Right cardiac atrium (tissue), 5 donors: ENCODE data around the gene PCGF1. TPM values are rescaled to one million over a fixed set of nuclear protein-coding genes. Genes with fewer than 3 reads are reported as not detected.
"Not testable (repeated sequence)": the region's sequence is repeated elsewhere in the genome, so short reads cannot be mapped to it uniquely, and the experiment has no call there.

Experiments used
- ATAC-seq, 2 donors: fragments of 200-7000 bp; cut with Tn5 transposase; one replicate each; pipeline versions ENCODE4 v1.8.0 to v1.9.1; 2020; ENCODE audit warnings: moderate library complexity in 2 of 2, mild to moderate bottlenecking in 1 of 2
- DNase-seq, 3 donors: peaks; one replicate each; pipeline ENCODE4 v3.0.0-alpha.2; 2020
- H3K27ac ChIP-seq: one replicate; pipeline ENCODE4 v1.5.1; 2013; ENCODE audit warnings: mild to moderate bottlenecking, low read length, control low read depth, moderate library complexity
- H3K27me3 ChIP-seq: one replicate; pipeline ENCODE4 v1.6.1; 2013; ENCODE audit not compliant: control insufficient read depth, insufficient read depth
- H3K4me1 ChIP-seq: one replicate; pipeline ENCODE4 v1.6.1; 2013; ENCODE audit warnings: low read length; ENCODE audit not compliant: control insufficient read depth, insufficient read depth
- H3K4me3 ChIP-seq: one replicate; pipeline ENCODE4 v1.5.1; 2013; ENCODE audit warnings: low read length, control low read depth
- H3K9me3 ChIP-seq: one replicate; pipeline ENCODE4 v1.6.1; 2013; ENCODE audit warnings: low read length; ENCODE audit not compliant: control insufficient read depth
- WGBS: extraction: QIAGEN DNeasy Blood & Tissue Kit; methylation state at CpG from one replicate; pipeline ENCODE4 v1.1.7; 2013; 5-methylcytosine and 5-hydroxymethylcytosine counted together
- intact Hi-C, 4 donors: fragments of 100-400 bp; cut with DNase I; formaldehyde crosslinking; loops; one replicate each; pipeline versions ENCODE4 v1.11.0 to v1.14.0; 2022 to 2023
- polyA plus RNA-seq: library from polyadenylated mRNA; stranded (reverse); fragments of 200-250 nt; gene quantifications from one replicate; pipeline ENCODE4 v1.2.3, GENCODE V29; 2013
- total RNA-seq, 4 donors: library from RNA; stranded (reverse); fragmentation: NEBNext Ultra II Directional; extraction: Animal tissue kit (Norgen Biotek cat#: 25700); gene quantifications; one replicate each; pipeline ENCODE4 v1.2.1, GENCODE V29; 2021
- donor health status: healthy with polysubstance abuse.
- donor health status: DM: no; HTN: yes; CAD: no.
- donor health status: DM: no; HTN: no; CAD: no.
- donor health status: DM: no; HTN: yes; CAD: no; lungs with severe emphysema.
- donor health status: DM: yes; HTN: yes; CAD: no.

PCGF1 gene
- total and polyA plus RNA-seq, 5 donors, result 20.5 to 38.7 (median 22.4) TPM

DNA sequence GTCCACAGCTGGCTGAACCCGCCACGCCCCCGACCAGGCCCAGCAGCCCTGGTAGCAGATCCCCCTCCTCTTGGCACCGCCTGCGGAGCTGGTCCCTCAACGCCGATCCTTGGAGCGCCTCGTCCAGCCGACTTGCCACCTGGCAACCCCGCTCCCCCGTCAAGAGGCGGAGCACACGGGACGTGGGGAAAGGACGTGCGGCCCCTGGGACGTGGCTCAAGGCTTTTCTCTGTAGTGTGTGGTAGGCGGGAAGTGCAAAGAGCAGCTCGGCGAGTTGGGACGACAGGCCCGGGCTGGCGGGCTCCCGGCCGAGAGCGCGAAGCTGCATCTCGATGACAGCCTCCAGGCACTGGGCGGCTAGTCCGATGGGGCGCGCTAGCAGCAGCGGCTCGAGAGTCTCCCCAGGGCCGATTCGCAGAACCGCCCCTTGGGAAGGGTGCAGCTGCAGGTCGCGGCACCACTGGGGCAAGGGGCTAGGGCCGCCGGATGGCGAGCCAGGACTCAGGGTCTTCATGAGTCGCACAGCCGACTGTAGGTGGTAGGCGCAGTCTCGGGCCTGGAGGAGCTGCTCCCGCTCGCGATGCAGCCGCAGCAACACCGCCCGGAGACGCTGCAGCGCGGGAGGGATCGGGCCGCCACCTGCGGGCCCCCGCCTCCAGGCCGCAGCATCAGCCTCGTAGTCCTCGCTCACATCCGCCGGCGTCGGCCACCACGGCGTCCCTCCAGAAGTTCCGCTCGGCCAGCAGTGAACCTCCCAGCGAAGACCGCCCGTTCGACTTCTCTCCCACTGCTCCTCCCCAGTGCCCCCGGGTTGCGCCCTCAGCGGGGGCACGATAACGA, 25.3 kb downstream of the PCGF1 start:
- H3K4me1 ChIP-seq, result peaks cover 7% of the 10 kb centered on the region
- peak; percentile 71 to 89 (median 72) for DNase-seq
- H3K27ac ChIP-seq, result peak overlapping the region; percentile 85
- peak; percentile 66 to 82 for ATAC-seq
- intact Hi-C loops, result loop anchor here in 3 of 4 donors (2.0 to 5.0 kb wide), 4 partner anchors 47 to 107 kb away; partner anchors contain the start of genes AUP1 (in 1 of the 3) and HTRA2 (in 1 of the 3)
- peak overlapping the region; percentile 61 for H3K4me3 ChIP-seq
- H3K27me3 ChIP-seq, result no peaks in the 10 kb centered on the region
- under 1% methylated on average over 80 of the region's 80 CpGs for WGBS
- no peaks in the 10 kb centered on the region for H3K9me3 ChIP-seq

DNA sequence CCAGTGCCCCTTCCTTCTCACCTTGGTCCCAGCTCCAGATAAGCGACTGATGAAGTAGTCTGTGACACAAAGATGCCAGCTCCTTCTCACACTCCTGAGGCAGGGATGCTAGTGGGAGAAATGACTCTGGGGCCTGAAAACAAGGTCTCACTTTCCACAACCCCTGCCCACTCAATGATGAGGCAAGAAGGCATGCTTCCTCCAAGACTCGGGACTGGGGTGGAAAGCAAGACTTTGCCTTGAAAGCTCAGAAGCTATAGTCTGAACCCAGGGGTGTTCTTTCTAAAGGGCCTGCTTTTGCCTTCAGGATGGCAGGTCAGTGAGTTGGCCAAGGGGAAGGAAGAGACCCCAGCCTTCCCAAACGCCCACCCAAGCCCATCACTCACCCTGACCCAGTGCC, 26.1 kb downstream of the PCGF1 start:
- no peak overlapping the region for H3K27ac ChIP-seq
- intact Hi-C loops, result loop anchor here in 1 of 4 donors (5.0 kb wide), 1 partner anchor 106 kb away; no protein-coding TSS in a partner anchor
- DNase-seq (no peak), ATAC-seq (no peak)
- H3K27me3 ChIP-seq, result no peaks in the 10 kb centered on the region
- no peaks in the 10 kb centered on the region for H3K9me3 ChIP-seq
- peak overlapping the region; percentile 61 for H3K4me3 ChIP-seq
- WGBS, result 46% methylated on average over 3 of the region's 3 CpGs
- peaks cover 7% of the 10 kb centered on the region for H3K4me1 ChIP-seq

DNA sequence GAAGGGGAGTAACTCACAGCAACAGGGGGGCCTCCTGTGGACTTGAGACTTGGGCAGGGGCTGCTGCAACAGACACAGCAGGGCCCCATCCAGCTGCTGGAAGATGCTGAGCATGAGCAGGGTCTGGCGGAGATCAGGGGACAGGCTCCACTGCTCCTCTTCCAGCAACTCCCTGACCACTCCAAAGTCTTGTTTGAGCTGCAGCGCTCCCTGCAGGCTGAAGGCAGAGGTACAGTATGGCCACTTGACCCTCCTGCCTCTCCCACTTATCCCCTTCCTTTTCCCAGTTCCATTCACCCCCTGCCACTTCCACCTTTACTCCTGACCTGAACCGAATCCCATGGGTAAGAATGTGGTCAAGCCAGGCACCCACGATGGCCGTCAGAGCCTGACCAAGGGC, 32.6 kb downstream of the PCGF1 start:
- ATAC-seq (no peak), DNase-seq (no peak)
- intact Hi-C loops, result no loop called here
- no peaks in the 10 kb centered on the region for H3K27me3 ChIP-seq
- H3K4me1 ChIP-seq, result peaks cover 4% of the 10 kb centered on the region
- H3K9me3 ChIP-seq, result no peaks in the 10 kb centered on the region
- 85% methylated on average over 5 of the region's 5 CpGs for WGBS
- H3K27ac ChIP-seq, result no peak overlapping the region
- H3K4me3 ChIP-seq, result no peak overlapping the region

DNA sequence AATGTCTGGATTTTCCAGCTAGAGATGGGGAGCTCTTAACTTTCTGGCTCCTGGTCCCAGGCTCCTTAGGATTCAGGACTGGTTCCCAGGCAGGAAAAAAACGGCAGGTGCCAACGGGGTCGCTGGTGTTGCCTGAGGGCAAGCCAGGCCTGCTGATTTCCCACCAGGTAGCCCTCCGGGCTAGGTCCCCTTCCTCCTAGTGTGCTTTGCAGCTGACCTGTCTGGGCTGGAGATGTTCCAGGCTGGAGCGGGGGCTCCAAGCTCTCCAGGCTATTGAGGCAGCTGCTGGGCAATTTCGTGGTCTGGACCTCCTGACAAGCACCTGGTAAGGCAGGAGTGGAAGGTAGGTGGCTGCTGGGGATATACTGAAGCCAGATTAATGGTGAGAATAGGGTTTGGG, 33.0 kb downstream of the PCGF1 start:
- 94% methylated on average over 6 of the region's 6 CpGs for WGBS
- peak in 1 of 3 donors; percentile 57 for DNase-seq
- Histone ChIP-seq H3K4me1 (peaks cover 4% of the 10 kb centered on the region), H3K4me3 (no peak overlapping the region), H3K9me3 (no peaks in the 10 kb centered on the region), H3K27me3 (no peaks in the 10 kb centered on the region), H3K27ac (no peak overlapping the region)
- no peak for ATAC-seq
- intact Hi-C loops, result no loop called here

DNA sequence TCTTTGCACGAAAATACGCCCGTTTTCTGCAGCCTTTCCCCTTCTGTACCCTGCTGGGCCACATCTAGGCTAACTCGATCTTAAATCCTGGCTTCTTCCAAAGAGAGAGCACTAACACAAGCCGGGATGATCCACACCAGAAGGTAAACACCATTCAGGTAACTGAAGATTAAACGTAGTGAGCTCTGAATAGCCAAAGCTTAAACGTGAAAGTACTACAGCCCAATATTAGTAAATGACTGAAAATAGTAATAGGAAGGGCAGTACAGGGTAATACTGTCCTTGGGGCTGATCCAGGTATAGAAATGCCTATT, 34.6 kb downstream of the PCGF1 start:
- Histone ChIP-seq H3K27ac (peak overlapping the region; percentile 68), H3K4me1 (peaks cover 4% of the 10 kb centered on the region), H3K4me3 (peak overlapping the region; percentile 55), H3K9me3 (no peaks in the 10 kb centered on the region), H3K27me3 (no peaks in the 10 kb centered on the region)
- ATAC-seq, result peak; percentile 2 to 4
- WGBS, result 13% methylated on average over 7 of the region's 7 CpGs
- no peak for DNase-seq
- intact Hi-C loops, result no loop called here

DNA sequence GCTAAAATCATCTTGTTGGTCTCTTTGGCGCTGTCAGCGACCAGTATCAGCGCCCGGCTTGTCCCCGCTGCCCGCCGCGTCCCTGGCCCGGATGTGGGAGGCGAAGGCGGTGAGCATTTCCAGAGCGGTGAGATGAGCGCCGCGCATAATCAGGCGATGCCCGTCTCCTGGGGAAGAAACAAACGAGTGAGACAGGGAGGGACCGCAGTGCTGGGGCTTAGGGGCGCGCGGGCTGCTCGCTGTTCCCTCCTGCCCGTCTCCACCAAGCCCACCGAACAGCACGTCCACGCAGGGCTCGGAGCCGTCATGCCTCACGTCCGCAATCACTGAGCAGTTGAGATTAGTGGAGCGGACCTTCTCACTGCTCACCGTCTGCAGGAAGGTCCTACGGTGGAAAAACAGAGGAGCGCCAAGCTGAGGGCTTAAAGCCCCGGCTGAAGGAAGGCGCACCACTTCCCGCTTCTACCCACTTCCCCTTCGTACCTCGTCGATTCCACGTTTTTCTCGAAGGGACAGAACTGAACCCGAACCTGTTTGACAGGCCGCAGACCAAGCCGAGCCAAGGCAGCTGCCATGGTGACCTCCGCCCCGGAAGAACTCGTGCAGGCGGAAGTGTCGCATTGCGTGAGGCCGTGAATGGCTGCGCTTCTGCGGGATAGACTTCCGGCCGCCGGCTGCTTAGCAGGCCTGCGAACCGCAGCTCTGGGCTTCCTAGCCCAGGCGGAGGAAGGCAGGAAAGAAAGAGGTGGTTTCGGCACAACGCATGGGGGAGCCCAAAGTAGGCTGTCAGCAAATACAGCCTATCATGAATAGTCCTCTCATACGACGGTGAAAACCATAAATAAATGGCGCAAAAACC, 35.2 kb downstream of the PCGF1 start, which contains the start of gene MRPL53:
MRPL53 (minus strand) TSS at position 595 of the 859 bp plus-strand sequence; CDS start at position 575, 20 bp downstream.
- H3K4me1 ChIP-seq, result peaks cover 4% of the 10 kb centered on the region
- intact Hi-C loops, result no loop called here
- H3K27me3 ChIP-seq, result no peaks in the 10 kb centered on the region
- no peaks in the 10 kb centered on the region for H3K9me3 ChIP-seq
- H3K27ac ChIP-seq, result peak within 1 kb of the TSS; percentile 83
- ATAC-seq (peak; percentile 95), DNase-seq (peak; percentile 95 to 98 (median 98))
- H3K4me3 ChIP-seq, result peak within 1 kb of the TSS; percentile 55
- WGBS, result under 1% methylated on average over 66 of the region's 66 CpGs

DNA sequence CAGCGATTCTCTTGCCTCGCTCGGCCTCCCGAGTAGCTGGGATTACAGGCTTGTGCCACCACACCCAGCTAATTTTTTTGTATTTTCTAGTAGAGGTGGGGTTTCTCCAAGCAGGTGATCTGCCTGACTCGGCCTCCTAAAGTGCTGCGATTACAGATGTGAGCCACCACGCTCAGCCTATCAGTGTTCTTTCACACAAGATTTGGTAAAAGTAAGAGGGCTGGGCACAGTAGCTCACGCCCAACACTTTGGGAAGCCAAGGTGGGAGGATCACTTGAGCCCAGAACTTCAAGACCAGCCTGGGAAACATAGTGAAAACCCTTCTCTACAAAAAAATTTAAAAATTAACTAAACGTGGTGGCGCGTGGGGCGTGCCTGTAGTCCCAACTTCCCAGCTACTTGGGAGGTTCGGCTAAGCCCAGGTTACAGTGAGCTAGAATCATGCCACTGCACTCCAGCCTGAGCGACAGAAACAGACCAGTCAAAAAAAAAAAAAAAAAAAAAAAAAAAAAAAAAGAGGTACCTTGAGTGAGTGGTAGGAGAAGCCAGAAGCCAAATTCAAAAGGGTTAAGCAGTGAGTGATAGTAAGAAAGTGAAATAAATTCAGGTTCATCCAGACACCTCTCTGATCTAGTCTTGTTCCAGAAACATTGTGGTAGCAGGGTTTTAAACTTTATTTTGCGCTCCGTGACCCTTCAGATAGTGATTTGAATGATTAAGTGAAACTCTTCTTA, 36.0 kb downstream of the PCGF1 start:
- Histone ChIP-seq H3K9me3 (no peaks in the 10 kb centered on the region), H3K27me3 (no peaks in the 10 kb centered on the region), H3K4me1 (peaks cover 4% of the 10 kb centered on the region), H3K4me3 (peak overlapping the region; percentile 55), H3K27ac (peak overlapping the region; percentile 83)
- ATAC-seq (no peak), DNase-seq (no peak)
- intact Hi-C loops, result no loop called here
- WGBS, result 60% methylated on average over 16 of the region's 16 CpGs

DNA sequence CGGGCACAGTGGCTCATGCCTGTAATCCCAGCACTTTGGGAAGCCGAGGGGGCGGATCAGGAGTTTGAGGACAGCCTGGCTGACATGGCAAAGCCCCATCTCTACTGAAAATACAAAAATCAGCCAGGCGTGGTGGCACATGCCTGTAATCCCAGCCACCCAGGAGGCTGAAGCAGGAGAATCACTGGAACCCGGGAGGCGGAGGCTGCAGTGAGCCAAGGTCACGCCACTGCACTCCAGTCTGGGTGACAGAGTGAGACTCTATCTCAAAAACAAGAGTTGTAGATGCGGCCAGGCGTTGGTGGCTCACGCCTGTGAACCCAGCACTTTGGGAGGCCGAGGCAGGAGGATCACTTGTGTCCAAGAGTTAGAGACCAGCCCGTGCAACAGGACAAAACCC, 36.8 kb downstream of the PCGF1 start:
- DNase-seq, H3K27me3 ChIP-seq, H3K4me1 ChIP-seq, H3K27ac ChIP-seq, H3K9me3 ChIP-seq, H3K4me3 ChIP-seq, ATAC-seq, intact Hi-C loops: not testable (repeated sequence)
- 95% methylated on average over 12 of the region's 12 CpGs for WGBS

DNA sequence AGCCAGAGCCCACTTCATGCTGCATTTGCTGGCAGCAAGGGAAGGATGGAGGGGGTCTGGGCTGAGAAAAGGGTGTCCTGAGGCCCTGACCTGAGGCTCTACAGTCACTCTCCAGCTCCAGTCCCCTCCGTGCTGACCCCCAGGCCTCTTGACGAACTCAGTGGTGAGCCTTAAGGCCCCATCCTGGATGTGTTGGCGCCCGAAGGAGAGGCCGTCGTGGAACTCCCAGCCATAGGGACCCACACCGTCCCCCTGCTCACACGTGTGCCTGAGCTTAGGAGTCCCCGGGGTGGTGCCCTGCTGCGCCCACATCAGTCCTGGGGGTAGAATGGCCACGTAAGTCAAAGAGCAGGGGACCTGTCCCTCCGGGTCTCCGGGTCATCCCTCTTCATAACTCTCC, 43.1 kb downstream of the PCGF1 start:
- 4% methylated on average over 13 of the region's 13 CpGs for WGBS

DNA sequence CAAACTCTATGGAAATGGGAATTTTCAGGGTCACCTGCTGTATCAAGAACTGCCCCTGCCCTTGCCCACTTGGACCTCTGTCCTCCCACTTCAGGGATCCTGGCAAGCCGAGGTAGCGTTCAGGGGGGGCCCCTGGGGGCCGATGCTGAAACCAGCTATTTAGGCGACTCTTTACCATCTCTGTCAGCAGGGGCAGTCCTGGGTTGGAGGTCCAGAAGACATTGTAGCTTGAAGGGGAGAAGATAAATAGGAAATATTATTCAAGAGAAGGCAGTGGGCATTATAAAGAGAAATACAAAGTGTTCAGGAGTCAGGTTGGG, 44.7 kb downstream of the PCGF1 start:
- no peak overlapping the region for H3K4me3 ChIP-seq
- intact Hi-C loops, result no loop called here
- H3K9me3 ChIP-seq, result no peaks in the 10 kb centered on the region
- ATAC-seq (no peak), DNase-seq (peak in 1 of 3 donors; percentile 28)
- peaks cover 6% of the 10 kb centered on the region for H3K4me1 ChIP-seq
- no peaks in the 10 kb centered on the region for H3K27me3 ChIP-seq
- WGBS, result 81% methylated on average over 4 of the region's 4 CpGs
- no peak overlapping the region for H3K27ac ChIP-seq

More for the DNA sequence above, 43.1 kb downstream of the PCGF1 start:
- DNase-seq, result no peak
- intact Hi-C loops, result no loop called here
- peak overlapping the region; percentile 81 for H3K4me3 ChIP-seq
- H3K27me3 ChIP-seq, result no peaks in the 10 kb centered on the region
- peak; percentile 6 to 7 for ATAC-seq
- H3K27ac ChIP-seq, result no peak overlapping the region
- no peaks in the 10 kb centered on the region for H3K9me3 ChIP-seq
- H3K4me1 ChIP-seq, result peaks cover 3% of the 10 kb centered on the region
